Testis (tissue), 2 donors: ENCODE measurements around the gene CSRP2.

Experiments used
- CTCF ChIP-seq, 3 experiments: fragments of 450-650 bp in 2 of 3; fragments of 200-600 bp in 1 of 3; sonication (generic) in 1 of 3; IDR thresholded peaks; one replicate each; pipeline ENCODE4 v1.5.1; 2016 to 2019; ENCODE audit warnings: antibody characterized with exemption in 3 of 3, mild to moderate bottlenecking in 2 of 3, moderate library complexity in 1 of 3
- POLR2A ChIP-seq: fragments of 450-650 bp; IDR thresholded peaks from one replicate; pipeline ENCODE4 v1.6.1; 2017; ENCODE audit warnings: antibody characterized with exemption, mild to moderate bottlenecking, moderate library complexity

GRCh38 chr12:76888775-76889174, 10.0 kb upstream of the CSRP2 start:
- TF ChIP-seq POLR2A: no peak
- no peak for TF ChIP-seq CTCF (IDR thresholded peaks at IDR 0.05)
